CD4-positive, alpha-beta T cell treated with Interleukin-15 for 4 hours (primary cell): ENCODE measurements around the gene KRTAP10-2.

ENCODE experiments used
- DNase-seq: peaks from one replicate; pipeline ENCODE4 v3.0.0-alpha.2; 2020; ENCODE audit warnings: low spot score

KRTAP10-2 gene

GRCh38 chr21:44526096-44526997, 25.0 kb downstream of the KRTAP10-2 start:
- DNase-seq: no peak

GRCh38 chr21:44525391-44526095, 25.8 kb downstream of the KRTAP10-2 start:
- no peak for DNase-seq

- no peak for DNase-seq
Observed at GRCh38 chr21:44524414-44525371, 26.6 kb downstream of the KRTAP10-2 start.

- no peak for DNase-seq
Observed at GRCh38 chr21:44523567-44524413, 27.5 kb downstream of the KRTAP10-2 start.

- no peak for DNase-seq
Observed at GRCh38 chr21:44522753-44523204, 28.5 kb downstream of the KRTAP10-2 start.

- DNase-seq: no peak
Observed at GRCh38 chr21:44521928-44522752, 29.2 kb downstream of the KRTAP10-2 start.

- DNase-seq: no peak
Observed at GRCh38 chr21:44521301-44521927, 29.9 kb downstream of the KRTAP10-2 start.

GRCh38 chr21:44520326-44521300, 30.7 kb downstream of the KRTAP10-2 start:
- no peak for DNase-seq

- no peak for DNase-seq
Observed at GRCh38 chr21:44519346-44520325, 31.7 kb downstream of the KRTAP10-2 start.

GRCh38 chr21:44518686-44519085, 32.6 kb downstream of the KRTAP10-2 start:
- no peak for DNase-seq

- no peak for DNase-seq
Observed at GRCh38 chr21:44517175-44517899, 34.0 kb downstream of the KRTAP10-2 start.

- DNase-seq: no peak
Observed at GRCh38 chr21:44516828-44517174, 34.5 kb downstream of the KRTAP10-2 start.

- no peak for DNase-seq
Observed at GRCh38 chr21:44516342-44516741, 35.0 kb downstream of the KRTAP10-2 start.

GRCh38 chr21:44515359-44516165, 35.7 kb downstream of the KRTAP10-2 start:
- DNase-seq: no peak

GRCh38 chr21:44514746-44515358, 36.5 kb downstream of the KRTAP10-2 start:
- DNase-seq: no peak
